Measurements from ENCODE around the gene ELK4. TPM values are rescaled to one million over a fixed set of nuclear protein-coding genes. Genes with fewer than 3 reads are reported as not detected.

Gene ELK4
- polyA plus RNA-seq, 1 donor (not counting 4 experiments of a cell fraction or from before 2014, with no cell fraction given) = 8.6 TPM

GRCh38 chr1:205662135-205662738 is 30.4 kb upstream of the ELK4 start:
- Histone ChIP-seq H3K4me2 (ENCODE audit: control insufficient read depth, extremely low read depth, insufficient read depth, low read depth, low read length) (no peak overlapping the region), H2AFZ (ENCODE audit: control insufficient read depth, low read length) (no peak overlapping the region)
- no peak for FAIRE-seq

GRCh38 chr1:205661429-205662134 is 29.8 kb upstream of the ELK4 start:
- Histone ChIP-seq H3K9me1 (ENCODE audit: control insufficient read depth, extremely low read depth, insufficient read depth, low read length) (peaks cover 4% of the 10 kb centered on the region), H2AFZ (ENCODE audit: control insufficient read depth, low read length) (no peak overlapping the region), H3K4me2 (ENCODE audit: control insufficient read depth, extremely low read depth, insufficient read depth, low read depth, low read length) (no peak overlapping the region), H3K27me3 (ENCODE audit: control insufficient read depth, extremely low read depth, insufficient read depth, low read length) (no peaks in the 10 kb centered on the region), H3K36me3 (ENCODE audit: control insufficient read depth in 2 of 2, extremely low read depth in 1 of 2, insufficient read depth in 2 of 2, low read length in 2 of 2) (no peaks in the 10 kb centered on the region), H3K9ac (ENCODE audit: control insufficient read depth, extremely low read depth, insufficient read depth, low read length) (no peak overlapping the region), H4K20me1 (ENCODE audit: control insufficient read depth, extremely low read depth, insufficient read depth, low read length) (no peaks in the 10 kb centered on the region), H3K4me1 (ENCODE audit: control insufficient read depth, extremely low read depth, insufficient read depth, low read length) (peaks cover 27% of the 10 kb centered on the region), H3K27ac (ENCODE audit: control insufficient read depth, insufficient read depth, low read length) (no peak overlapping the region), H3K4me3 (ENCODE audit: control insufficient read depth in 2 of 3, extremely low read depth in 1 of 3, insufficient read depth in 2 of 3, low read depth in 1 of 3, low read length in 3 of 3) (no peak overlapping the region), H3K79me2 (ENCODE audit: control insufficient read depth, insufficient read depth, low read length) (no peaks in the 10 kb centered on the region), H3K9me3 (ENCODE audit: control insufficient read depth, low read depth, low read length) (no peaks in the 10 kb centered on the region)
- TF ChIP-seq CTCF (optimal IDR thresholded peaks at IDR 0.05 in 1 of 3, IDR thresholded peaks at IDR 0.05 in 1 of 3, conservative IDR thresholded peaks at IDR 0.05 in 1 of 3; ENCODE audit: extremely low read depth in 1 of 3, insufficient read depth in 2 of 3, low read length in 3 of 3) = no peak
- no peak for TF ChIP-seq EZH2 (IDR thresholded peaks at IDR 0.05; ENCODE audit: low read length)
- dilution Hi-C loops (cut with MboI; ENCODE audit: extremely low pct_ligation_motif_present, low sequenced_read_pairs) = no loop called here
- FAIRE-seq = no peak
- DNase-seq (ENCODE audit: low read depth, low spot score) = no peak

More at GRCh38 chr1:205662135-205662738, 30.4 kb upstream of the ELK4 start:
- TF ChIP-seq CTCF (optimal IDR thresholded peaks at IDR 0.05 in 1 of 3, IDR thresholded peaks at IDR 0.05 in 1 of 3, conservative IDR thresholded peaks at IDR 0.05 in 1 of 3; ENCODE audit: extremely low read depth in 1 of 3, insufficient read depth in 2 of 3, low read length in 3 of 3) = no peak
- no peak for TF ChIP-seq EZH2 (IDR thresholded peaks at IDR 0.05; ENCODE audit: low read length)
- no peaks in the 10 kb centered on the region for H4K20me1 ChIP-seq (ENCODE audit: control insufficient read depth, extremely low read depth, insufficient read depth, low read length)
- H3K36me3 ChIP-seq (ENCODE audit: control insufficient read depth in 2 of 2, extremely low read depth in 1 of 2, insufficient read depth in 2 of 2, low read length in 2 of 2) = no peaks in the 10 kb centered on the region
- no peak overlapping the region for H3K4me3 ChIP-seq (ENCODE audit: control insufficient read depth in 2 of 3, extremely low read depth in 1 of 3, insufficient read depth in 2 of 3, low read depth in 1 of 3, low read length in 3 of 3)
- no peaks in the 10 kb centered on the region for H3K79me2 ChIP-seq (ENCODE audit: control insufficient read depth, insufficient read depth, low read length)
- DNase-seq (ENCODE audit: low read depth, low spot score) = no peak
- H3K9me3 ChIP-seq (ENCODE audit: control insufficient read depth, low read depth, low read length) = no peaks in the 10 kb centered on the region
- no peak overlapping the region for H3K27ac ChIP-seq (ENCODE audit: control insufficient read depth, insufficient read depth, low read length)
- H3K27me3 ChIP-seq (ENCODE audit: control insufficient read depth, extremely low read depth, insufficient read depth, low read length) = no peaks in the 10 kb centered on the region
- peaks cover 4% of the 10 kb centered on the region for H3K9me1 ChIP-seq (ENCODE audit: control insufficient read depth, extremely low read depth, insufficient read depth, low read length)
- dilution Hi-C loops (cut with MboI; ENCODE audit: extremely low pct_ligation_motif_present, low sequenced_read_pairs) = no loop called here
- peaks cover 27% of the 10 kb centered on the region for H3K4me1 ChIP-seq (ENCODE audit: control insufficient read depth, extremely low read depth, insufficient read depth, low read length)
- H3K9ac ChIP-seq (ENCODE audit: control insufficient read depth, extremely low read depth, insufficient read depth, low read length) = no peak overlapping the region
